GM18498 (cell line): Measurements from ENCODE around the gene CEP95.
"Not testable (repeated sequence)": the region's sequence is repeated elsewhere in the genome, so short reads cannot be mapped to it uniquely, and the experiment has no call there.

Source experiments
- ATAC-seq: cut with Tn5 transposase; IDR thresholded peaks from one replicate; pipeline ENCODE4 v1.9.1; 2021; ENCODE audit warnings: mild to moderate bottlenecking, moderate library complexity; ENCODE audit not compliant: unreplicated experiment

Gene CEP95

GRCh38 chr17:64565563-64565962 lies 58.8 kb downstream of the CEP95 start:
- no peak for ATAC-seq

- no peak for ATAC-seq
Measured at GRCh38 chr17:64571746-64572145, 65.0 kb downstream of the CEP95 start.

GRCh38 chr17:64572682-64573154 lies 65.9 kb downstream of the CEP95 start:
- ATAC-seq, result no peak

GRCh38 chr17:64573214-64573613 lies 66.4 kb downstream of the CEP95 start:
- ATAC-seq, result no peak

- no peak for ATAC-seq
Measured at GRCh38 chr17:64574646-64575045, 67.9 kb downstream of the CEP95 start.

GRCh38 chr17:64575431-64575830 lies 68.7 kb downstream of the CEP95 start:
- ATAC-seq, result no peak

GRCh38 chr17:64577025-64577424 lies 70.2 kb downstream of the CEP95 start:
- not testable (repeated sequence) for ATAC-seq

- no peak for ATAC-seq
Measured at GRCh38 chr17:64579917-64580316, 73.1 kb downstream of the CEP95 start.

- no peak for ATAC-seq
Measured at GRCh38 chr17:64580384-64581315, 73.9 kb downstream of the CEP95 start.

GRCh38 chr17:64583038-64583437 lies 76.3 kb downstream of the CEP95 start:
- no peak for ATAC-seq

- ATAC-seq, result no peak
Measured at GRCh38 chr17:64585146-64585545, 78.4 kb downstream of the CEP95 start.
